ENCODE data around the gene HPCA.
"Not testable (repeated sequence)": the region's sequence is repeated elsewhere in the genome, so short reads cannot be mapped to it uniquely, and the experiment has no call there.

The HPCA gene

GRCh38 chr1:32903991-32904785, 17.9 kb downstream of the HPCA start:
- DNase-seq, result no peak

- no peak for DNase-seq
Observed at GRCh38 chr1:32904797-32905196, 18.5 kb downstream of the HPCA start.

GRCh38 chr1:32905588-32905987, 19.3 kb downstream of the HPCA start:
- not testable (repeated sequence) for DNase-seq

- DNase-seq, result no peak
Observed at GRCh38 chr1:32906654-32907053, 20.4 kb downstream of the HPCA start.

GRCh38 chr1:32907435-32907834, 21.1 kb downstream of the HPCA start:
- DNase-seq, result no peak

GRCh38 chr1:32910319-32910718, 24.0 kb downstream of the HPCA start:
- no peak for DNase-seq

- DNase-seq, result no peak
Observed at GRCh38 chr1:32915766-32916706, 29.7 kb downstream of the HPCA start.

GRCh38 chr1:32917521-32917920, 31.2 kb downstream of the HPCA start:
- no peak for DNase-seq

- DNase-seq, result no peak
Observed at GRCh38 chr1:32918179-32918578, 31.9 kb downstream of the HPCA start.

- DNase-seq, result no peak
Observed at GRCh38 chr1:32919811-32920733, 33.8 kb downstream of the HPCA start.

GRCh38 chr1:32920833-32921232, 34.5 kb downstream of the HPCA start:
- no peak for DNase-seq

GRCh38 chr1:32924881-32925344, 38.6 kb downstream of the HPCA start:
- DNase-seq, result no peak

GRCh38 chr1:32925403-32926162, 39.3 kb downstream of the HPCA start:
- DNase-seq, result no peak

GRCh38 chr1:32926562-32926961, 40.3 kb downstream of the HPCA start:
- DNase-seq, result no peak

GRCh38 chr1:32927441-32927840, 41.1 kb downstream of the HPCA start:
- DNase-seq, result no peak

- DNase-seq, result no peak
Observed at GRCh38 chr1:32928285-32928684, 42.0 kb downstream of the HPCA start.

- no peak for DNase-seq
Observed at GRCh38 chr1:32928715-32929114, 42.4 kb downstream of the HPCA start.

- no peak for DNase-seq
Observed at GRCh38 chr1:32929366-32929765, 43.1 kb downstream of the HPCA start.

- DNase-seq, result no peak
Observed at GRCh38 chr1:32931760-32932159, 45.5 kb downstream of the HPCA start.

GRCh38 chr1:32933742-32934322, 47.5 kb downstream of the HPCA start:
- no peak for DNase-seq

- DNase-seq, result no peak
Observed at GRCh38 chr1:32934535-32934934, 48.2 kb downstream of the HPCA start.

GRCh38 chr1:32937061-32937460, 50.8 kb downstream of the HPCA start:
- DNase-seq, result no peak

Data from stimulated activated CD4-positive, alpha-beta T cell treated with anti-CD3 and anti-CD28 coated beads, Interleukin-2, amount 100 ng/mL, for 48 hours (primary cell).